Measurements from ENCODE around the gene TNS1. TPM values are rescaled to one million over a fixed set of nuclear protein-coding genes. Genes with fewer than 3 reads are reported as not detected.

The TNS1 gene
- total and polyA plus RNA-seq, 2 donors (not counting 1 experiment from before 2014, with no cell fraction given), result 0.10 to 0.86 TPM

DNA sequence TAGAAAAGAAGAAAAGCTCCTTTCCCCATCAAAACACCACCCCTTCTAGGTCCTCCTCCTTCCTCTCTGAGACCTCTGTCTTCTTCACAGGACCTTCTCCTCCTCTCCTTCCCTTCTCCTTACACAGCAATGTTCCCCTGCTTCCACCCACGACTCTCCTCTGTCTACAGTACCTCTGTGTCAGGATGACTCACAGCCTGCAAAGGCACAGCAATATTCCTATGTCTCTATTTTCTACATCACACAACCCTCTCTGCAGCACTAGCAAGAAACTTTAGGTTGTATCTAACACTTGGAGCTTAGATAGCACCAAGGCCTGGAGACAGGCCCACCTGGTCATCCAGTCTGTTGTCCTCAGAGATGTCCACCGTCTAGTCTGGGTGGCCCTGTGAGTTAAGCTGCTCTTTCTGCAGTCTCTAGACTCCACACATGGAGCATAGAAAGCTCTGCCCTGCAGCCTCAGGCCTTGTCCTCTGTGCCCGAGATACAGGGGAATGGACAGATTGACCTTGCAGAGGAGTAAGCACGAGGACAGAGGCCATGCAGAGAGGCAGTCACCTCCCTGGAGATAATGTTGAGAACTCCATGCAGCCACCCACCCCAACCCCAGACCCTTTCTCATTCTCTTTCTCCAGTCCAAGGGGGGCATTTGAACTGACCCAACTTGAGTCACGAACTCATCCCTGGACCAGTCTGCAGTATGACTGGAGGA, 212.0 kb downstream of the TNS1 start:
- peak overlapping the region; percentile 71 for H3K4me2 ChIP-seq (replicated peaks; ENCODE audit: low read depth, low read length, poor library complexity, severe bottlenecking)
- H3K9ac ChIP-seq (ENCODE audit: low read length), result peak overlapping the region; percentile 54
- no peak for ATAC-seq (ENCODE audit: low read depth)
- no peaks in the 10 kb centered on the region for H3K27me3 ChIP-seq (replicated peaks in 1 of 4; ENCODE audit: control extremely low read depth in 1 of 4, control insufficient read depth in 3 of 4, insufficient read depth in 4 of 4, low read length in 3 of 4)
- no peaks in the 10 kb centered on the region for H3K9me3 Mint-ChIP-seq (ENCODE audit: insufficient read depth)
- H3K9me3 ChIP-seq (ENCODE audit: control extremely low read depth in 1 of 3, control insufficient read depth in 2 of 3, insufficient read depth in 1 of 3, low read length in 2 of 3), result peaks cover 0 to 5% (median 0%) of the 10 kb centered on the region in 3 donors
- ChIA-PET POLR2A (no interaction called here), CTCF (interaction anchor here (0.6 to 17.1 kb wide), 12 partner anchors 8 to 248 kb away, joined by 3 to 412 read pairs (median 20); no protein-coding TSS in a partner anchor)
- H3K79me2 ChIP-seq (ENCODE audit: control insufficient read depth, insufficient read depth, low read length), result no peaks in the 10 kb centered on the region
- peaks cover 6 to 18% of the 10 kb centered on the region in 2 donors for H3K4me1 ChIP-seq (ENCODE audit: control insufficient read depth in 2 of 2, insufficient read depth in 2 of 2, low read length in 2 of 2)
- H4K20me1 ChIP-seq (ENCODE audit: control insufficient read depth, insufficient read depth, low read length, poor library complexity, severe bottlenecking), result no peaks in the 10 kb centered on the region
- peak overlapping the region; percentile 47 for H3K27ac Mint-ChIP-seq
- H3K4me3 Mint-ChIP-seq, result peak overlapping the region; percentile 72
- peak overlapping the region; percentile 69 for H2AFZ ChIP-seq (ENCODE audit: insufficient read depth, low read depth, low read length, poor library complexity, severe bottlenecking)
- TF ChIP-seq EZH2 (IDR thresholded peaks at IDR 0.05; ENCODE audit: borderline replicate concordance, insufficient read depth, low read depth, low read length, poor library complexity, severe bottlenecking), result no peak
- TF ChIP-seq, protein P1, sequence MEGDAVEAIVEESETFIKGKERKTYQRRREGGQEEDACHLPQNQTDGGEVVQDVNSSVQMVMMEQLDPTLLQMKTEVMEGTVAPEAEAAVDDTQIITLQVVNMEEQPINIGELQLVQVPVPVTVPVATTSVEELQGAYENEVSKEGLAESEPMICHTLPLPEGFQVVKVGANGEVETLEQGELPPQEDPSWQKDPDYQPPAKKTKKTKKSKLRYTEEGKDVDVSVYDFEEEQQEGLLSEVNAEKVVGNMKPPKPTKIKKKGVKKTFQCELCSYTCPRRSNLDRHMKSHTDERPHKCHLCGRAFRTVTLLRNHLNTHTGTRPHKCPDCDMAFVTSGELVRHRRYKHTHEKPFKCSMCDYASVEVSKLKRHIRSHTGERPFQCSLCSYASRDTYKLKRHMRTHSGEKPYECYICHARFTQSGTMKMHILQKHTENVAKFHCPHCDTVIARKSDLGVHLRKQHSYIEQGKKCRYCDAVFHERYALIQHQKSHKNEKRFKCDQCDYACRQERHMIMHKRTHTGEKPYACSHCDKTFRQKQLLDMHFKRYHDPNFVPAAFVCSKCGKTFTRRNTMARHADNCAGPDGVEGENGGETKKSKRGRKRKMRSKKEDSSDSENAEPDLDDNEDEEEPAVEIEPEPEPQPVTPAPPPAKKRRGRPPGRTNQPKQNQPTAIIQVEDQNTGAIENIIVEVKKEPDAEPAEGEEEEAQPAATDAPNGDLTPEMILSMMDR (IDR thresholded peaks at IDR 0.05), result no peak
- H3K4me3 ChIP-seq (ENCODE audit: control extremely low read depth in 1 of 5, extremely low read depth in 1 of 5, insufficient read depth in 1 of 5, low read depth in 2 of 5, low read length in 4 of 5), result no peak overlapping the region
- no peak overlapping the region for H3K27ac ChIP-seq (ENCODE audit: low read length in 2 of 2)
- DNase-seq, result no peak
- 89% methylated on average over 4 of the region's 5 CpGs for whole genome bisulfite sequencing (ENCODE audit: insufficient coverage)
- intact Hi-C loops (cut with micrococcal nuclease), result no loop called here
- no peaks in the 10 kb centered on the region for H3K27me3 Mint-ChIP-seq
- peaks cover 23% of the 10 kb centered on the region for H3K4me1 Mint-ChIP-seq
- no peaks in the 10 kb centered on the region for H3K36me3 ChIP-seq (replicated peaks in 1 of 2; ENCODE audit: control extremely low read depth in 1 of 2, control insufficient read depth in 1 of 2, extremely low read depth in 1 of 2, insufficient read depth in 2 of 2, low read length in 1 of 2)

DNA sequence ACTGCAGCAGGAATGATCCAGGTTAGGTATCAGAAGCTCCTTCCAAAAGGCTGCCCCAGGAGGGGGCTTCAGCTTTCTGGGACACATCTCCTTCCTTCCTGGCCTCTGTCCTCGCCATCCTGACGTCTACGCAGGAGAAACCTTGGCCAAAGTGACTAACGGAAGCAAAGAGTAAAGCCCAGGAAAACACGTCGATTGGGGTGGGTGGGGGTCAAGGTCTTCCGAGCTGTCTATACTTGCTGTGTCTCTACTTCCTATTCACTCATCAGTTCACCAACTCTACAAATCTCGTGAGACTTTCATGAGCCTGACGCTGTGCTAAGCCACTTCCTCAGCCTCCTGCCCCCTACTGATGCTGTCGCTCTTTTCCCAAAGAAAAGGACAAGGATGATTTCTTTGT, 212.6 kb downstream of the TNS1 start:
- WGBS (ENCODE audit: insufficient coverage), result 43% methylated on average over 4 of the region's 10 CpGs
- H4K20me1 ChIP-seq (ENCODE audit: control insufficient read depth, insufficient read depth, low read length, poor library complexity, severe bottlenecking), result no peaks in the 10 kb centered on the region
- peak; percentile 65 for ATAC-seq (ENCODE audit: low read depth)
- H2AFZ ChIP-seq (ENCODE audit: insufficient read depth, low read depth, low read length, poor library complexity, severe bottlenecking), result peak overlapping the region; percentile 69
- peaks cover 0 to 5% (median 0%) of the 10 kb centered on the region in 3 donors for H3K9me3 ChIP-seq (ENCODE audit: control extremely low read depth in 1 of 3, control insufficient read depth in 2 of 3, insufficient read depth in 1 of 3, low read length in 2 of 3)
- TF ChIP-seq, protein P1 (IDR thresholded peaks at IDR 0.05), result no peak
- no peak for TF ChIP-seq EZH2 (IDR thresholded peaks at IDR 0.05; ENCODE audit: borderline replicate concordance, insufficient read depth, low read depth, low read length, poor library complexity, severe bottlenecking)
- peak overlapping the region; percentile 47 for H3K27ac Mint-ChIP-seq
- no peaks in the 10 kb centered on the region for H3K79me2 ChIP-seq (ENCODE audit: control insufficient read depth, insufficient read depth, low read length)
- H3K9ac ChIP-seq (ENCODE audit: low read length), result peak overlapping the region; percentile 54
- H3K27me3 ChIP-seq (replicated peaks in 1 of 4; ENCODE audit: control extremely low read depth in 1 of 4, control insufficient read depth in 3 of 4, insufficient read depth in 4 of 4, low read length in 3 of 4), result no peaks in the 10 kb centered on the region
- DNase-seq, result peak; percentile 61
- no peaks in the 10 kb centered on the region for H3K9me3 Mint-ChIP-seq (ENCODE audit: insufficient read depth)
- H3K4me2 ChIP-seq (replicated peaks; ENCODE audit: low read depth, low read length, poor library complexity, severe bottlenecking), result peak overlapping the region; percentile 71
- peak overlapping the region; percentile 15 to 29 for H3K27ac ChIP-seq (ENCODE audit: low read length in 2 of 2)
- intact Hi-C loops (cut with micrococcal nuclease), result no loop called here
- ChIA-PET POLR2A (no interaction called here), CTCF (interaction anchor here (0.6 to 17.1 kb wide), 15 partner anchors 8 to 248 kb away, joined by 3 to 412 read pairs (median 7); no protein-coding TSS in a partner anchor)
- no peaks in the 10 kb centered on the region for H3K36me3 ChIP-seq (replicated peaks in 1 of 2; ENCODE audit: control extremely low read depth in 1 of 2, control insufficient read depth in 1 of 2, extremely low read depth in 1 of 2, insufficient read depth in 2 of 2, low read length in 1 of 2)
- peak overlapping the region; percentile 48 to 60 (median 53) for H3K4me3 ChIP-seq (ENCODE audit: control extremely low read depth in 1 of 5, extremely low read depth in 1 of 5, insufficient read depth in 1 of 5, low read depth in 2 of 5, low read length in 4 of 5)
- H3K4me3 Mint-ChIP-seq, result peak overlapping the region; percentile 72
- peaks cover 6 to 18% of the 10 kb centered on the region in 2 donors for H3K4me1 ChIP-seq (ENCODE audit: control insufficient read depth in 2 of 2, insufficient read depth in 2 of 2, low read length in 2 of 2)
- peaks cover 25% of the 10 kb centered on the region for H3K4me1 Mint-ChIP-seq
- no peaks in the 10 kb centered on the region for H3K27me3 Mint-ChIP-seq

Measured in B cell (primary cell).